AG04449 (cell line): ENCODE data around the gene IGSF3.
"Not testable (repeated sequence)": the region's sequence is repeated elsewhere in the genome, so short reads cannot be mapped to it uniquely, and the experiment has no call there.

ENCODE experiments used
- CTCF ChIA-PET: fragments of 350-600 bp; formaldehyde crosslinking; extraction: SDS; loops from one replicate; lab custom pipeline; 2021; ENCODE audit warnings: antibody characterized with exemption; lab: Yijun Ruan, JAX
- POLR2A ChIA-PET: fragments of 400-600, 350-600 bp; formaldehyde crosslinking; extraction: SDS; loops from one replicate; lab custom pipeline; 2020; ENCODE audit warnings: antibody characterized with exemption, inconsistent platforms; lab: Yijun Ruan, JAX
- DNase-seq: peaks from one replicate; pipeline ENCODE4 v3.0.0-alpha.2; 2010; ENCODE audit warnings: low read depth, low spot score
- H3K4me3 ChIP-seq: 2 replicates; pipeline ENCODE4 v1.5.1; 2011; ENCODE audit warnings: low read depth, mild to moderate bottlenecking, control low read depth, low read length
- CTCF ChIP-seq: IDR thresholded peaks from one replicate; pipeline ENCODE4 v1.5.1; 2011; ENCODE audit warnings: mild to moderate bottlenecking, moderate library complexity, low read length, control low read depth, inconsistent platforms; ENCODE audit not compliant: insufficient read depth; ENCODE audit errors: missing control alignments

Gene IGSF3

GRCh38 chr1:116564426-116564825 lies 103.1 kb downstream of the IGSF3 start:
- TF ChIP-seq CTCF: no peak
- ChIA-PET CTCF (interaction anchor here (2.0 kb wide), 1 partner anchor 10 kb away, joined by 8 read pairs; no protein-coding TSS in a partner anchor), POLR2A (no interaction called here)
- no peak for DNase-seq
- H3K4me3 ChIP-seq: no peak overlapping the region

GRCh38 chr1:116562465-116562864 lies 105.1 kb downstream of the IGSF3 start:
- DNase-seq, CTCF ChIA-PET, H3K4me3 ChIP-seq, POLR2A ChIA-PET: not testable (repeated sequence)

GRCh38 chr1:116561563-116561962 lies 106.0 kb downstream of the IGSF3 start:
- TF ChIP-seq CTCF: no peak
- H3K4me3 ChIP-seq: no peak overlapping the region
- ChIA-PET POLR2A (no interaction called here), CTCF (no interaction called here)
- no peak for DNase-seq

- POLR2A ChIA-PET: no interaction called here
- DNase-seq: no peak
- CTCF ChIA-PET: no interaction called here
- TF ChIP-seq CTCF: no peak
- H3K4me3 ChIP-seq: no peak overlapping the region
These were observed 106.6 kb downstream of the IGSF3 start for GRCh38 chr1:116560704-116561490.

GRCh38 chr1:116559304-116559761 lies 108.2 kb downstream of the IGSF3 start:
- H3K4me3 ChIP-seq: no peak overlapping the region
- no peak for DNase-seq
- no peak for TF ChIP-seq CTCF
- ChIA-PET POLR2A (no interaction called here), CTCF (interaction anchor here (0.8 to 1.1 kb wide), 2 partner anchors 10 to 19 kb away, joined by 3 to 5 read pairs; no protein-coding TSS in a partner anchor)

- ChIA-PET POLR2A (no interaction called here), CTCF (interaction anchor here (0.8 kb wide), 1 partner anchor 18 kb away, joined by 3 read pairs; no protein-coding TSS in a partner anchor)
- H3K4me3 ChIP-seq: no peak overlapping the region
- DNase-seq: no peak
- TF ChIP-seq CTCF: no peak
These were observed 109.0 kb downstream of the IGSF3 start for GRCh38 chr1:116558571-116558970.
